Panc1 (cell line): ENCODE measurements around the gene LARP4B. TPM values are rescaled to one million over a fixed set of nuclear protein-coding genes. Genes with fewer than 3 reads are reported as not detected.

ENCODE experiments used
- ATAC-seq: fragments of 200-7000 bp; cut with Tn5 transposase; 2 replicates; pipeline ENCODE4 v1.9.1; 2020; ENCODE audit warnings: mild to moderate bottlenecking, moderate library complexity
- BruUV-seq: library from RNA; stranded (reverse); fragments of 400-500 nt; replicated peaks from 2 replicates; lab custom pipeline; 2021; lab: Mats Ljungman, UMichigan
- CTCF ChIA-PET: fragments of 300-600 bp; sonication (Branson Sonifier 250); formaldehyde crosslinking; loops from one replicate; lab custom pipeline; 2022; ENCODE audit warnings: antibody characterized with exemption; lab: Charles Lee
- POLR2A ChIA-PET: fragments of 300-600 bp; sonication (Branson Sonifier 250); formaldehyde crosslinking; loops from one replicate; lab custom pipeline; 2022; ENCODE audit warnings: antibody characterized with exemption; lab: Charles Lee
- DNase-seq: peaks from one replicate; pipeline ENCODE4 v3.0.0-alpha.2; 2010; ENCODE audit warnings: low read depth, low spot score
- H3K27ac ChIP-seq: 2 replicates; pipeline ENCODE4 v1.5.1; 2011; ENCODE audit warnings: mild to moderate bottlenecking, low read length, inconsistent platforms
- H3K27me3 ChIP-seq: fragments of 200-500 bp; sonication (Bioruptor generic); 2 replicates; pipeline ENCODE4 v1.6.0; 2014; ENCODE audit warnings: low read length, inconsistent platforms; ENCODE audit not compliant: control insufficient read depth, insufficient read depth
- H3K36me3 ChIP-seq: fragments of 200-500 bp; sonication (Bioruptor generic); 2 replicates; pipeline ENCODE4 v1.5.1; 2014; ENCODE audit warnings: inconsistent platforms, mild to moderate bottlenecking, low read length, moderate library complexity; ENCODE audit not compliant: control insufficient read depth, insufficient read depth
- H3K4me1 ChIP-seq: 2 replicates; pipeline ENCODE4 v1.5.1; 2011; ENCODE audit warnings: inconsistent platforms, mild to moderate bottlenecking, low read length, moderate library complexity; ENCODE audit not compliant: control insufficient read depth, insufficient read depth
- H3K4me3 ChIP-seq, 2 experiments: 2 replicates each; pipeline ENCODE4 v1.5.1; 2011 to 2012; ENCODE audit warnings: low read depth in 2 of 2, low read length in 2 of 2, mild to moderate bottlenecking in 2 of 2, inconsistent platforms in 1 of 2, moderate library complexity in 1 of 2
- H3K9me3 ChIP-seq: fragments of 200-500 bp; sonication (Bioruptor generic); 2 replicates; pipeline ENCODE4 v1.5.1; 2014; ENCODE audit warnings: low read depth, mild to moderate bottlenecking, inconsistent platforms, low read length, moderate library complexity; ENCODE audit not compliant: control insufficient read depth, insufficient read depth
- CTCF ChIP-seq: fragments of 450-650 bp; IDR thresholded peaks from 2 replicates; pipeline ENCODE4 v1.5.1; 2017; ENCODE audit warnings: mild to moderate bottlenecking
- POLR2AphosphoS5 ChIP-seq: IDR thresholded peaks from 2 replicates; pipeline ENCODE4 v1.6.1; 2012; ENCODE audit warnings: mild to moderate bottlenecking, low read depth, low read length, moderate library complexity
- REST ChIP-seq, 2 experiments: IDR thresholded peaks; 2 replicates each; pipeline ENCODE4 v1.6.1; 2011 to 2012; ENCODE audit warnings: low read depth in 2 of 2, control low read depth in 1 of 2, low read length in 1 of 2, mild to moderate bottlenecking in 1 of 2, moderate library complexity in 1 of 2; ENCODE audit not compliant: insufficient read depth in 1 of 2
- SIN3A ChIP-seq: IDR thresholded peaks from 2 replicates; pipeline ENCODE4 v1.6.1; 2012; ENCODE audit warnings: low read depth, mild to moderate bottlenecking, low read length, moderate library complexity, borderline replicate concordance; ENCODE audit not compliant: insufficient read depth
- TCF7L2 ChIP-seq: IDR thresholded peaks from 2 replicates; pipeline ENCODE4 v1.6.1; 2011; ENCODE audit warnings: mild to moderate bottlenecking, low read depth, low read length, inconsistent platforms
- in situ Hi-C: cut with HindIII; loops from 2 replicates; pipeline ENCODE4 v1.10.0; 2016; ENCODE audit warnings: low sequenced_read_pairs, low pct_unique_long_range_greater_than_20kb
- intact Hi-C: fragments of 100-400 bp; cut with micrococcal nuclease; formaldehyde crosslinking; loops from one replicate; pipeline ENCODE4 v1.10.0; 2022; ENCODE audit not compliant: unreplicated experiment
- total RNA-seq: library from RNA; stranded (reverse); gene quantifications from one replicate; pipeline ENCODE4 v1.2.1, GENCODE V29; 2021; ENCODE audit not compliant: unreplicated experiment

LARP4B gene
- total RNA-seq, 1 experiment from 2014 or later, result 87.0 TPM

GRCh38 chr10:853017-853416 lies 78.5 kb downstream of the LARP4B start:
- in situ Hi-C loops, result no loop called here

GRCh38 chr10:852386-852785 lies 79.1 kb downstream of the LARP4B start:
- no peaks in the 10 kb centered on the region for H3K4me1 ChIP-seq
- no peaks in the 10 kb centered on the region for H3K27me3 ChIP-seq
- no peak overlapping the region for H3K27ac ChIP-seq
- CTCF ChIA-PET, result no interaction called here
- DNase-seq (no peak), ATAC-seq (no peak)
- BruUV-seq, result no TSS peak
- peaks cover 6% of the 10 kb centered on the region; the same call in 1 of the 2 replicates for H3K36me3 ChIP-seq
- in situ Hi-C loops, result no loop called here
- TF ChIP-seq SIN3A (no peak), TCF7L2 (no peak), REST (IDR thresholded peaks at IDR 0.05; ENCODE audit: insufficient read depth in 1 of 2, low read depth in 2 of 2, low read length in 1 of 2) (no peak), CTCF (no peak), POLR2AphosphoS5 (no peak)
- H3K4me3 ChIP-seq, result no peak overlapping the region
- intact Hi-C loops, result no loop called here
- POLR2A ChIA-PET, result no interaction called here
- peaks cover 11% of the 10 kb centered on the region; the same call in 1 of the 2 replicates for H3K9me3 ChIP-seq

More at GRCh38 chr10:853017-853416, 78.5 kb downstream of the LARP4B start:
- ChIA-PET POLR2A (no interaction called here), CTCF (no interaction called here)
- no TSS peak for BruUV-seq
- no peak overlapping the region for H3K27ac ChIP-seq
- no peak overlapping the region for H3K4me3 ChIP-seq
- H3K9me3 ChIP-seq, result peaks cover 11% of the 10 kb centered on the region; the same call in 1 of the 2 replicates
- no peaks in the 10 kb centered on the region for H3K27me3 ChIP-seq
- H3K36me3 ChIP-seq, result peaks cover 6% of the 10 kb centered on the region; the same call in 1 of the 2 replicates
- H3K4me1 ChIP-seq, result no peaks in the 10 kb centered on the region
- ATAC-seq (no peak), DNase-seq (no peak)
- intact Hi-C loops, result no loop called here
- TF ChIP-seq SIN3A (no peak), CTCF (no peak), TCF7L2 (no peak), REST (IDR thresholded peaks at IDR 0.05; ENCODE audit: insufficient read depth in 1 of 2, low read depth in 2 of 2, low read length in 1 of 2) (no peak), POLR2AphosphoS5 (no peak)
